Activated CD4-positive, CD25-positive, alpha-beta regulatory T cell (primary cell): ENCODE data around the gene DBH.

ENCODE experiments used
- DNase-seq, 4 experiments: peaks; one replicate each; lab custom pipeline; 2025; lab: John Stamatoyannopoulos, UW

Gene DBH

DNA sequence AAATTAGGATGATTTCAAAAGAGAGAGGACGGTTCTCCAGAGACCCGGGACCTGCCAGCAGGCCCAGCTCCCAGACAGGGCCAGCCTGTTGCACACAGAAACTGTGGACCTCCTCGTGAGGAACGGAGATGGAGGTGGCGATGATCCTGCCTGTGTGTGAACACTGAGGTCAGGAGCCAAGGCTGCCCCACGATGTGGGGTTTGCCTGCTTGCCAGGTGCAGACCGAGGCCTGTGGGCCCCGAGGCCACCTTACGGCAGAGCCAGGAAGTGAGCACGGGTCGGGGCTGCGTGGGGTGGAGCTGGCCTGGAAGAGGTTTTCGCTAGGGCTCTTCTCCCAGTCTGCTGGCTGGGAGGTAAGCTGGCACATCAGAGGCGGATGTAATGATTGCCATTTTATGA lies 31.3 kb upstream of the DBH start:
- no peak for DNase-seq

DNA sequence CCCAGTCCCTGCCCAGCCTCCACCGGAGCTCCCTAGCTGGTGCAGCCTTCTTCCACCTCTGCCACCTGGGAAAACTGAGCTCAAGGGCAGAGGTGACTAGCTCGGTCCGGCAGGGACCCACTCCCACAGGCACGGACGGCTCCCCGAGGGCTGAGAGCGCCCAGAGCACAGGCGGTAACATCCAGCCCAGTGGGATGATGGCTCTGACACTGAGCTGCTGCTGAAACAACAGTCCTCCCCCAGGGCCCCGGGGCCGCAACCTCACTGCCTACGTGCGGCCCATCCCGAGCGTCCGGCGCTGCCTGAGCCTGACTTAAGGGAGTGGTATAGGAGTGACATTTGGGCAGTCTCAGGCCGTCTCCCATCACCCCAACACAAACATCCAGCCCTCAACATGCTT lies 30.7 kb upstream of the DBH start:
- DNase-seq: no peak

DNA sequence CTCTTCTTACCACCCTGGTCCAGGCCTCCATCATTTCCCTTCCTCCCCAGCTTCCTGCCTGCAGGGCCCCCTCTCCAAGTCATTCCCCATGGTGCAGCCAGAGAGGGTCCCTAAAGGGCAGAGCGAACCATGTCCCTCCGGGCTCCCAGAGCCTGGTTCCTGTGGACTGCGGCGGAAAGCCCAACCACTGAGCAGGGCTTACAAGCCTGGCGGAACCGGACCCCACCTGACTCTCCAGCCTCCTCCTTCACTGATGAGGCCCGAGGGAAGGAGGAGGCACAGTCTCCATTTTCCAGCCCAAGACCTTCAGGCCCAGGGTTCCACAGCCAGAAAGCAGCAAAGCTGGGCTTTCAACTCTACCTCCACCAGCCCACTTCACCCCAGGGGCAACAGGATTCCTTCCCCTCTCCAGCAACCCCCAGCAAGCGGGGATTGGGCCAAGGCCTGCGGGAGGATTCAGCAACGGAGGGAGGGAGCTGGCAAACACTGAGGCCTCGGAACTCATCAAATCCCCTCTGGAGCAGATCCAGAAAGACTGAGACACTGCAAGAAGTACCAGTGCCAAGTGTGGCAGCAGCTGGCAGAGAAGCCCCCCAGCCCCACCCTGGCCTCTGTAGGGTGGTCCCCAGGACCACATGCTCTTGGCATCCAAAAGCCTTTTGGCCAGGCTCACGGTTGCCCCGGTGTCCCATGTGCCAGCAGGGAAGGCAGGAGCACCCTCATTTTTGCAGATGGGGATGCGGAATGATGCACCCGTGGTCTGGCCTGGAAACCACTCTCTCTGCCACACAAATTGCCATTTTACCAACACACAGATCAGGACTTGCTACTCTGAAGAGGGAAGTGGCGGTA lies 30.1 kb upstream of the DBH start:
- no peak for DNase-seq

DNA sequence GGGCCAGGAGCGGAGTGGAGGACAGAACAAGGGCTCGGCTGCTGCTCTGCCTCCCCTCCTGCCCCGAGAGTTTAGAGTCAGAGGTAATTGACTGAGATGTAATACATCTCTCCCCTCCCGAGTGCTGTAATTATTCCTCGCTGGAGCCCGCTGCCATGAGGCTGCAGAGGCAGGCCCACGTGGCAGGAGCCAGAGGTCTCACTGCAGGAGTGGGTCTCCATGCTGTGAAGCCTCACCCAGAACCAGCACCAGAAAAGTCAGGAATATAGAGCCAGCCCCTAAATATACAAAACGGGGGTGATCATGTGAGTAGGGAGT lies 29.5 kb upstream of the DBH start:
- no peak for DNase-seq

DNA sequence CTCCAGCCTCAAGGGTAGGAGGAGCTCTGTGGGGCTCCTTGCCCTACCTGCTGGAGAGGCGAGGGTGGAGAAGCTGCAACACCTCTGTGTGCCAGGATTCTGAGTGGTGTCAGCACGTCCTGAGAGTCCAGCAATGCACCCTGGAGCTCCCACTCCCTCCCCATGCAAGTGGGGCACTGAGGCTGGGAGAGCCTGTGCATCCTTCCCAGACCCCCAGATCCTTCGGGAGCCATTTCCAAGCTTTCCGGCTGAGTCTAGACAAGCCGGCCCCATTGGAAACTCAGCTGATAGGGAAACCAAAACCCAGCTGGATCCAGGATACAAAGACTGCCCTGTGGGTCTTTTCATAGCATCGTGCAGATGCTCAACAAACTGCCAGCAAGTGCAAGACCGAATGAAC lies 28.8 kb upstream of the DBH start:
- no peak for DNase-seq

DNA sequence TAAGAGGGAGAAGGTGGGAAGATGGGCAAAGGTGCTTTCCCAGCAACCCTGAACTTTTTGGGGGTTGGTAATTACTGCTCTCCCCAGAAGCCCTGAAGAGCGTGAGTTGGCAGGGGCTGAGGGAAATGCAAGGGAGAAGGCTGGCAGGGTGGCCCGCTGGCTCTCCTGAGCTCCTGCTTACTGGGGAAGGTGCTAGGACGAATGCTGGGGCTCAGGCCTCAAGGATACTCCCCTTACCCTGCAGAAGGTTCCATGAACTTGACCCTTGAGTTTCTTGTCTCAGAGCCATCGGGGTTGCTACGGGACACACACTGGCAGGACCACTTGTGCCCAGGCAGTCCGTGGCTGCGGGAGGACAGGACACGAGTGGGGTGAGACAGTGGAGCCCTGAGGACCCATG lies 28.2 kb upstream of the DBH start:
- DNase-seq: no peak

DNA sequence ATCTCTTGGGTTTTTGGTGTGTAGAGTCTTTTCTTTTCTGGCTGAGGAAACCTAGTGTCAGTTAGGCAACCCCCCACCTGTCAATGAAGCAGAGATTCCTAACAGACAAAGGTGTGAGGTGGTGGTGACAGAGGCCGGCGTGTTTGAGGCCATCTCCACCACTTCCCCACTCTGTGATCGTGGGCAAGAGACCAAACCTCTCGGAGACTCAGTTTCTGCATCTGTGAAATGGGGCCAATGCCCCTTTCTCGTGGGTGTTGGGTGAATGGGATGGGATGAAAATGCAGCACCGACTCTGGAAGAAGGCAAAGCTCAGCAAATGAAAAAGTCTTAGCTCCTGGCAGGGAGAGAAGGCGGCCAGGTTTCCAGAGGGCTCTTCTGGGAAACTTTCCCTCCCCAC lies 27.8 kb upstream of the DBH start:
- no peak for DNase-seq

DNA sequence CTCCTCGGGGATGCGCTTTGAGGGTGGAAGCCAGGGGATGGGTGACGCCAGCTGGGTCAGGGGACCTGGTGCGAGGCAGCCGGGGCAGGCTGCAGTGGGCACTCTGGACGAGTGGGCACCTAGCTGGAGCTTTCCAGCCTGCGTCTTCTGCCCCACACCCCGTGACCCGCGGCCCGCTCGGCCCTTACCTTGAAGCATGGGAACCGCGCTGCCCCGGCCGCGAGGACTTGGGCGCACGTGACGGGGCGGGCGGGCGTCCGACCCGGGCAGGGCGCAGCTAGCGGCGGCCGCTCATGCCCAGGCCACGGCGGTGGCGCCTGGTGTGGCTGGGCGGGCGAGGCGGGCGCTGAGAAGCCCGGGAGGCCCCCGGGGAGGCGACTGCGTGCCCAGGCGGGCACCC lies 27.3 kb upstream of the DBH start:
- DNase-seq: no peak

DNA sequence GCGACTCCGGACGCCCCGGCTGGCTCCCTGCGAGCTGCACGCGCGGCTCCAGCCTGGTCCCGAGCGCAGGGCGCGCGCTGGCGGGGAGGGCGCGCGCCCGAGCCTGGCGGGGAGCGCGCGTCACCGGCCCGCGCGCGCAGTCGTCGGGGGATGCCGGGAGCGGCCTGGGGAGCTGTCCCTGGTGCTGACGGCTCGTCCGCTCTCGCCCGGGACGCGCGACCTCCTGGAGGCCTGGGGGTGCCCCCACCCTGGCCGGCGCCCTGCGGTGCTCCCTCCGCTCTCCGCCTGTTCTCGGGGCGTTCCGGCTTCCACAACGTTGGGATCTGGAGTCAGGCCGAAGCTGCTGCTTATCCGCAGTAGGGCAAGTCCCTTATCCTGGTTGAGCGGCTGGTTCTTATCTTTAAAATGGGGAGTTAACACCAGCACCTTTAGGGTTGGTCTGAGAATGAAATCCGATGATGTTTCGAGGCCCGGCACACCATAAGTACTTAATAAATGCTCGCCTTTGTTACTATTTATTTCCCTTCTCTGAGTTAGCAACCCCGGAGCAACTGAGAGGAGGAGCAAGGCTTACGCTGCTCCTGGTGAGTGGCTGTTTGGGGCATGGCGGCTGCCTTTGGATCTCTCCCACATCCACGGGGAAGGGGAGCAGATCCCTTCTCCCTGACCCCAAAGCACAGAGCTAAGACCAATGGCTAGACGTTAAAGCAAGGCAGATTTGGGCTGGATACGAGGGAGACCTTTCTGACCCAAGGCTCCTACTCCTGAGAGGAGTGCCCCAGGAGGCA lies 26.7 kb upstream of the DBH start, which contains the start of gene FAM163B:
TSS of gene FAM163B (minus strand) at position 79 of the 788 bp plus-strand sequence. CDS start 29,166 bp downstream, outside the sequence.
- DNase-seq: peak in 1 of 4 experiments; percentile 12

DNA sequence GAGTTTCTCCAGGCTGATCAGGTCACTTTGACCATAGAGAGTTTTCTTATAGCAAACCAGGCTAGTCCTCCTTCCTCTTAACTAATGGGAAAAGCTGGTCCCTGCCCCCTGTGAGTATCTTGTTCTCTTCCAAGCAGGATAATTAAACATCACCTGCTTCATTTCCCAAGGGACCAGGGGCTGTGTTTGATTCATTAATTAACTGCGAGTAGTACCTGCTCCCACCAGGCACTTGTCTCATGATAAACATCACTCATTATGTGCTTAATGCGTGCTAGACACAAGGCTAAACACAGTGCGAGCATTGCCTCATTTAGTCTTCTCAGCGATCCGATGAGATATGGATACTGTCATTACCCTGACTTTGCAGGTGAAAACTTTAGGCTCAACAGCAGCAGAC lies 25.3 kb upstream of the DBH start:
- no peak for DNase-seq

DNA sequence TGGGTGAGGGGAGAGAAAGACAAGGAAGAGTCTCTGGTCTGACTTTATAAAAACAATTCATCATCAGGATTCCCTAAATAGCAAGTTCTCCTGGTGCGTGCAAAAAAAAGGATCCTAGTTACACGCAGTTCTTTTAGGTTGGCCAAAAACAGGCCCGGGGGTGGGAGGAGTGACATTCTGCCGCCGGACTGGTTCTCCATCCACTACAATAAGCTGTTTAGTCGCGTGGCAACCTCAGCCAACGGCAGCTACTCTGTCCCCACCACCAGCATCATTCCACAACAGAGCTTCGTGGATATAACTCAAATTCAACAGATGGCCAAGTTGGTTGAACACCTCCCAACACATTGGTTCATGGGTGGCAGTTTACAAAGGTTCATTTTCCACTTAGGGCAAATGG lies 24.1 kb upstream of the DBH start:
- no peak for DNase-seq

DNA sequence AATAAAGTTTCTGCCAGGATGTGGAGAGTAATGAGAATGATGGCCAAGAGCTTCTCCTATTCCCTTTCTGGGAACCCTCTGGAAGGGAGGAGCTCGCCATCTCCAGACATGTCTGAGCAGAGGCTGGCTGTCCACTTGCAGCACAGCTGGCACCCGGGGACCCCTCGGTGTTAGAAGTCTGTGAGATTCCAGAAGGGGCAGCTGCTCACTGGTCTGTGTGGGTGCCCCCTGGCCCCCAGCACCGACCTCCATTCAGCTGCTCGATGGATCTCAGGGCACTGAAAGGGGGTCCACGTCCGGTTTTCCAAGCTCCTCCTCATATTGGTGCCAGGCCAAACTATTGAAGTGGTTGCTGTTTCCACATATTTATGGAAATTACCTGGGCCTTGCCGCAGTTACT lies 23.3 kb upstream of the DBH start:
- DNase-seq: no peak

DNA sequence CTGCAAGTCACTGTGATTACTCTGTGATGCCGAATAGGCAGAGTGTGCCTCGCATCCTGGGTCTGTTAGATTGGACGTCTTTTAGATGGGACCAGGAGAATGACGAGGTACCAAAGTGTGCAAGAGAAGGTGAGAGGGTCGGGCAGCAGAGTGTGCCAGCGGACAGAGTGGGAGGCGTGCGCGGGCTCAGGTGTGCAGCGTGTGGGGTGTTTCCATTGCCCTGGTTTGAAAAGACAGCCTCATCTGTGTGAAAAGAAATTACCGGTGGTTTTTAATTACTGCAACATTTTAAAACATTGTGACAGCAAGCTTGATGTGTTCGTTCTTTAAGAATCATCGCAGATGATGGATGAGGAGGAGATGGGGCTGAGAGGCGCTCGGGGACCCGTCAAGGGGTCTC lies 22.7 kb upstream of the DBH start:
- DNase-seq: no peak

DNA sequence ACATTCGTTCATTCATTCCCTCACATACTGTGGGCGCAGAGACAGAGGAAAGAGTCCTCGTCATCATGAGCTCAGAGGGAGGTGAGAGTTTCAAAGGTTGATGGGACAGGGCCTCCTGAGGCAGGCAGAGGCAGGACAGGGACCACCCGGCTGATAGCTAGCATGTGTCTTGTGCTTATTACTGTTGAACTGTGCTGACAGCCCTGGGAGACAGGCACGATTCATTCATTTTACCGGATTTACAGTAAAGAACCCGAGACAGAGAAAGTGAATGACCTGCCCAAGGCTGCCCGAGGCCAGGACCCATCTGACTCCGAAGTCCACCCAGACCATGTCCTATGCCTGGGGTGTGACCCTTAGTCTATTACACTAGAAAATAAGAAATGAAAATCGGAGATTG lies 22.1 kb upstream of the DBH start:
- DNase-seq: no peak

DNA sequence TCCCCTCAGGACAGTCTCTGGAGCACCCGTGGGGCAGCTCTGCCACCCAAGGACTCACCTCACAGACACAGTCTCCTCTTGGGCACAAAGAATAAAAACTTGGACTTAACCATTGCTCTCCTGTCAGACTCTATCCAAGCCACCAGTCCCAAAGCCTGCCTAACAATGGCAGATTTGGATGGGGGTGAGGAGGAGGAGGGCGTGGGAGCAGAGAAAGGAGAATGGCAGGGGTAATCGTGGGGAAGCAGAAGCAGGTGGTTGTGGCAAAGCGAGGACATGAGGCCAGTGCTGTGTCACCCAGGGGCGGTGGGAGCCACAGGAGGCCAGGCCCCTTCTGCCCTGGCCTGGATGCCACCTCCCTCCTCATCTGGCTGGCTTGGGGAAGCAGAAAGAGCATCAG lies 21.5 kb upstream of the DBH start:
- no peak for DNase-seq

DNA sequence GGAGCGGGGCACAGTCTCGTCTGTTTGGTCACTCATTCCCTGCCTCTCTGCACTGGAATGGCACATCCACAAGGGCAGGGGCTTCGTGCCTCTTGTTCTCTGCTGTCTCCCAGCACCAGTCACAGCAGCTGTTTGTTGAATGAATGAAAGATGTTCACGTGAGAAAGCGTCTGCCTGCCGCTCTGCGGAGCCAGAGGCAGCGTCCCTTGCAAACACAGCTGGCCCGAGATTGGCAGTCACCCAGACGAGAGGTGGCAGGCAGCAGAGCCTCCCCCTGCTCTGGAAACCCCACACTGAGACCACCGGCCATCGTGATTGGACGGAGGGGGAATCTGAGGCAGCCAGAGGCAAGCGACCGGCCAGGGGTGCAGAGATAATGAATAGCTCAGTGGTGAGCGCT lies 21.0 kb upstream of the DBH start:
- DNase-seq: no peak

DNA sequence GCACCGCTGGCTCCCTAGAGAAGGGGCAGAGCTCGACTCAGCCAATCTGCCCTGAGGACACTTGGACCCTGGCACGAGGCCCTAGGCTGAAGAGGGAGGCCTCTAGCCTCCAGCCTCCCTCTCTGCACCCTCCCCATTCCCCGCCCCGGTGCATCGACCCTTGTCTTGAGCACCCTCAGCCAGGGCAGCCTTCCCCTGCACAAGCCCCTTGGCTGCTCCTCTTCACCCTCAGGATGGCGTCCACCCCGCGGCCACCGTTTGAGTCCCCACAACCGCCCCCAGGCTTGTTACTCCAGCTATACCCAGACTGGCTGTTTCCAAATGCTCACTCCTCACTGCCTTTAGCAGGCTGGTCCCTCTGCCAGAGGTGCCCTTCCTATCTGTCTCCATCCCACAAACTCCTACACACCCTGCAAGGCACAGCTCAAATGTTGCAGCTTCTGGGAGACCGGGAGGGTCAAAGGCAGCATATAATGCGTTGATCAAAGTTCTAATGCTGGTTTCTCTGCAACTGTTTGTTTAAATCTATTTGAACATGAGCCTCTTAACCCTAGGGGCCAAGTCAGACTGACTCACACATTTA lies 20.5 kb upstream of the DBH start:
- DNase-seq: no peak

DNA sequence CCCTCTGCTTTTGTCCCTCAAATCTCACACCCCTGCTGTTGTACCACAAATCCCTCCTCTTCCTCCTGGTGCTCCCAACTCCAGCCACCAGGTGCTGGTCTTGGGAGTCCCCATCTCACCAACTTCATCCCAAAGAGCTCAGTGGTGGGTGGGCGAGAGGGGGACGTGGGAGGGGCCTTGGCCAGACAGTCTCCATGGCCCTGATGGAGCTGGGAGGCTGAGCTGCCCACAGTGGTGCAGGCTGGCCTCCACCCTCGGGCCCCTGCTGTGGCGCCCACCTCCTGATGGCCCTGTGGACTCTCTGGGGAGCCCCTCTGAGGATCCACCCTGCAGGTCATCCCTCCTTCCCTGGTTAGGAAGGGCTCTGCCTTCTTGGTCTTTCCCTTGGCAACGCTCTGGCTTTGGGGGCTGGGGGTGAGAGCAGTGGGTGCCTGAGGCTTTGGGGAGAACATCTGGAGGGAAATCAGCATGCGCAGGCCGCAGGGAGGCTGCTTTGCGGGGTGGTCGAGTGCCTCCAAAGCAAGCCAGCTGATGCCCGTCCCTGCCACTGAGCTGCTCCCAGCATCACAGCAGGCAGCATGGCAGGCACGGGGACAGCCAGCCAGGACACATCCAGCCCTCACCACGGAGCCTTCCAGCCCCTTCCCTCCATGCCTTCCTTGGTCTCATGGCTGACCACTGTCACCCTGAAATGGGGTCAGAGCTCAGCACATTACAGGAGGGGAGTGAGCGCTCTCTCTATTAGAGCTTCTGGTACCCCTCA lies 19.3 kb upstream of the DBH start:
- no peak for DNase-seq

DNA sequence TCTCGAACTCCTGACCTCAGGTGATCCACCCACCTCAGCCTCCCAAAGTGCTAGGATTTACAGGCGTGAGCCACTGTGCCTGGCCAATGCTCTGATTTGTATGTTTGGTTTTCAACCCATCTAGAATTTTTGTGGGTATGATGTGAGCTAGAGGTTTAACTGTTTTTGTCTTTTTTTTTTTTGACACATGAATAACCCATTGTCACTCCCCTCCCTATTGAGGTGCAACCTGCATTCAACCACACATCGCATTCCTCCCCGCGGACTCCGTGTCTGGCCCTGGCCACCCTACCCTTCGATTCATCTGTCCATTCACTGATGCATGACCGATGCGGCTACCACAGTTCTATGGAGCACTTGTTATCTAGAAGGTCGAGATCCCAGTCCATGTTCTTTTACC lies 17.4 kb upstream of the DBH start:
- DNase-seq: no peak

DNA sequence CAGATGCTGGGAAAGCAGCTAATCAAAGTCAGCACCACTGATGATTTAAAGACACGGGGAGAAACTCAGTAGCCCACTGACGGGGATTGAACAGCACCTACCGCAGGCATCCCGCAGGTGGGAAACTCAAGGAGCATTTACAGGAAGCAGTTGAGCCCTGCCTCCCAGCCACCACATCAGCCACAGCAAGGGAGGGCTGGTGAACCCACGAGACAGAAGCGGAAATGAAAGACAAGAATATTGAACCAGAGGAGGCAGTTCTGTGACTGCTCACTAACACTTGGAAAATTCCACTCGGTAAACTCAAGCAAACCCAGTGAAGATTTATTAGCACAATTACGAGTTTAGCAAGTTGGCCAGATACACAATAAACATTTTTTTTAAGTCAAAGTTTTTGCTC lies 16.4 kb upstream of the DBH start:
- DNase-seq: no peak

DNA sequence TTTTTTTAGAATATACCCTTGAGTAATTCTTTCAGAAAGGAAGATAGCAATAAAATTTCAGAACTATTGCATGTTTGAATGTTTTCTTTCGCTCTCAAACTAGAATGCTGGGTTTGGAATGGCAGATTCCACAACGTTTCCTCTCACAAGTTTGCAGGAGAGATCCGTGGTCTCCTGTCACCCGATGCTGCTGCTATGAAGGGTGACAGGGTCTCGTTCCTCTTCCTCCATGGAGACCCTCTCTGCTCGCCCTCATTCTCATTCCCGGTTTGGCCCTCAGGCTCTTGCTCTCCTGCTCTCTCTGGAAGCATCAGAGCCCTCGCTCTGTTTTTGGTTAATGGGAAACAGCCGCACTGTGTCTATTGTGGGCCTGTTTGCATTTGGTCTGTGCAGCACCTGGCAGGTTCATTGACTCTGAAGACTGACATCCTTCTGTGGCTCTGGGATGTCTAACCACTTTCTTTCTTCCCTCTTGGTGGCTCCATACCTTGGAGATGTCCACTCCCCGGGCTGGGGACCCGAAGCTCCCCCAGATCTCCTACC lies 14.4 kb upstream of the DBH start:
- no peak for DNase-seq

DNA sequence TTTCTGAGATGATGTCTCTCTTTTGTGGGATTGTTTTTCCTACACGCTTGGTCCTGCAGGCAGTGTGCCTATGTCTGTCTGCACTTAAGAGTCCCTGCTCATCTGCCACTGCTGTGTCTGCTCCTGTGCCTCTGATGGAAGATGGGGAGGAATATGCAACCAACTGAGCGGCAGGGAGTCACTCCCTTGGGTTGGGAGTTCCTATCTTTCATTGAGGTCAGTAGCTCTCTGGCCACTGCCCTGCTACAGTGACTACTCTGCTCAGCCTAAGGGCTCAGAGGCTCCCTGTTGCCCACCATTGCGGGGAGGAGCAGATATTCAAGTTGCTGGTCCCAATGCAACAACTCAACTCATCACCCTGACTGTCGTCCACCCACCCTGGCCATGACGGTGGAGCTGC lies 13.6 kb upstream of the DBH start:
- DNase-seq: no peak
